Activated effector memory CD4-positive, alpha-beta T cell treated with anti-CD3 and anti-CD28 coated beads, Interleukin-2, amount 50 U/mL, for 16 hours (primary cell): ENCODE results near the gene TMA7.
A peak's percentile ranks its signal among the peaks of the same experiment; 100 is the strongest.
"Not testable (repeated sequence)": the region's sequence is repeated elsewhere in the genome, so short reads cannot be mapped to it uniquely, and the experiment has no call there.

Experiments
- DNase-seq: peaks from one replicate; pipeline ENCODE4 v3.0.0-alpha.2; 2020

Gene TMA7

GRCh38 chr3:48470286-48470685, 30.2 kb downstream of the TMA7 start:
- DNase-seq = peak; percentile 61

- no peak for DNase-seq
These were observed 32.5 kb downstream of the TMA7 start for GRCh38 chr3:48472673-48472922.

- peak; percentile 97 for DNase-seq
These were observed 33.0 kb downstream of the TMA7 start for GRCh38 chr3:48472923-48473616.

GRCh38 chr3:48473617-48473952, 33.5 kb downstream of the TMA7 start:
- DNase-seq = peak; percentile 39

- not testable (repeated sequence) for DNase-seq
These were observed 34.0 kb downstream of the TMA7 start for GRCh38 chr3:48474031-48474430.

- DNase-seq = no peak
These were observed 34.6 kb downstream of the TMA7 start for GRCh38 chr3:48474619-48475018.

GRCh38 chr3:48475188-48475587, 35.1 kb downstream of the TMA7 start:
- no peak for DNase-seq

- DNase-seq = peak; percentile 52
These were observed 36.5 kb downstream of the TMA7 start for GRCh38 chr3:48476426-48477053.

GRCh38 chr3:48477959-48478520, 38.0 kb downstream of the TMA7 start:
- peak; percentile 67 for DNase-seq

- peak; percentile 83 for DNase-seq
These were observed 38.8 kb downstream of the TMA7 start for GRCh38 chr3:48478626-48479555.

- DNase-seq = not testable (repeated sequence)
These were observed 40.8 kb downstream of the TMA7 start for GRCh38 chr3:48480891-48481290.

- DNase-seq = peak; percentile 33
These were observed 42.8 kb downstream of the TMA7 start for GRCh38 chr3:48482822-48483221.

- DNase-seq = no peak
These were observed 46.9 kb downstream of the TMA7 start for GRCh38 chr3:48486952-48487351.

GRCh38 chr3:48492461-48493202, 52.6 kb downstream of the TMA7 start:
- DNase-seq = no peak

- no peak for DNase-seq
These were observed 53.1 kb downstream of the TMA7 start for GRCh38 chr3:48493203-48493501.
